Kidney (tissue), 14 donors: ENCODE measurements around the gene CRLF3. TPM values are rescaled to one million over a fixed set of nuclear protein-coding genes. Genes with fewer than 3 reads are reported as not detected.

Source experiments
- DNase-seq, 5 donors: peaks; one replicate each; pipeline ENCODE4 v3.0.0-alpha.2; 2013 to 2020
- FAIRE-seq: peaks from 2 replicates; lab custom pipeline; 2012; peaks lifted over from hg19 to GRCh38; lab: Jason Lieb, UNC
- H3K27ac ChIP-seq, 2 donors: one replicate each; pipeline ENCODE4 v1.7.0; 2013; ENCODE audit warnings: low read depth in 2 of 2, low read length in 2 of 2, inconsistent platforms in 1 of 2
- H3K27me3 ChIP-seq: one replicate; pipeline ENCODE4 v1.7.1; 2013; ENCODE audit warnings: low read length, inconsistent platforms; ENCODE audit not compliant: control insufficient read depth, insufficient read depth
- H3K36me3 ChIP-seq, 3 donors: one replicate each; pipeline versions ENCODE4 v1.7.0 to v1.7.1; 2013; ENCODE audit warnings: low read length in 3 of 3, control low read depth in 1 of 3, inconsistent platforms in 1 of 3; ENCODE audit not compliant: insufficient read depth in 3 of 3, control insufficient read depth in 2 of 3
- H3K4me1 ChIP-seq, 3 donors: one replicate each; pipeline versions ENCODE4 v1.7.0 to v1.7.1; 2013; ENCODE audit warnings: low read length in 3 of 3, inconsistent platforms in 1 of 3, low read depth in 1 of 3; ENCODE audit not compliant: control insufficient read depth in 2 of 3, insufficient read depth in 2 of 3
- H3K4me3 ChIP-seq, 3 donors: one replicate each; pipeline versions ENCODE4 v1.7.0 to v1.8.1; 2013; ENCODE audit warnings: low read length in 3 of 3, control low read depth in 1 of 3, inconsistent platforms in 1 of 3
- H3K9ac ChIP-seq, 3 donors: one replicate each; pipeline versions ENCODE4 v1.7.0 to v1.7.1; 2013; ENCODE audit warnings: low read length in 3 of 3, control low read depth in 1 of 3, inconsistent platforms in 1 of 3
- H3K9me3 ChIP-seq, 3 donors: one replicate each; pipeline versions ENCODE4 v1.7.0 to v1.7.1; 2013; ENCODE audit warnings: low read length in 3 of 3, control low read depth in 1 of 3, inconsistent platforms in 1 of 3; ENCODE audit not compliant: control insufficient read depth in 2 of 3, insufficient read depth in 1 of 3
- CTCF ChIP-seq: IDR thresholded peaks from 3 replicates; pipeline ENCODE4 v1.5.1; 2012; ENCODE audit warnings: mild to moderate bottlenecking, moderate library complexity, borderline replicate concordance; ENCODE audit not compliant: insufficient read depth; ENCODE audit errors: extremely low read depth
- intact Hi-C: fragments of 100-400 bp; cut with DNase I; formaldehyde crosslinking; loops from one replicate; pipeline ENCODE4 v1.11.1; 2022
- polyA plus RNA-seq: library from polyadenylated mRNA; stranded (reverse); fragments of 350-450 nt; fragmentation: Illumina TruSeq; extraction: RNeasy Lipid Tissue Mini Kit (QIAGEN cat#74804); gene quantifications from one replicate; pipeline ENCODE4 v1.2.3, GENCODE V29; 2014; ENCODE audit warnings: low read depth, low replicate concordance; ENCODE audit not compliant: insufficient read depth
- total RNA-seq: library from RNA; stranded (reverse); fragmentation: NEBNext Ultra II Directional; extraction: Animal tissue kit (Norgen Biotek cat#: 25700); gene quantifications from one replicate; pipeline ENCODE4 v1.2.1, GENCODE V29; 2021
- donor health status: control.
- donor health status: control.
- donor health status: control.
- donor health status: control.
- donor health status: control.
- donor health status: DM: yes; HTN: yes; CAD: no.
- donor health status: Normal renal cell carcinoma (clear cell type).

CRLF3 gene
- total and polyA plus RNA-seq, 2 donors from 2014 or later = 3.4 to 12.9 TPM

DNA sequence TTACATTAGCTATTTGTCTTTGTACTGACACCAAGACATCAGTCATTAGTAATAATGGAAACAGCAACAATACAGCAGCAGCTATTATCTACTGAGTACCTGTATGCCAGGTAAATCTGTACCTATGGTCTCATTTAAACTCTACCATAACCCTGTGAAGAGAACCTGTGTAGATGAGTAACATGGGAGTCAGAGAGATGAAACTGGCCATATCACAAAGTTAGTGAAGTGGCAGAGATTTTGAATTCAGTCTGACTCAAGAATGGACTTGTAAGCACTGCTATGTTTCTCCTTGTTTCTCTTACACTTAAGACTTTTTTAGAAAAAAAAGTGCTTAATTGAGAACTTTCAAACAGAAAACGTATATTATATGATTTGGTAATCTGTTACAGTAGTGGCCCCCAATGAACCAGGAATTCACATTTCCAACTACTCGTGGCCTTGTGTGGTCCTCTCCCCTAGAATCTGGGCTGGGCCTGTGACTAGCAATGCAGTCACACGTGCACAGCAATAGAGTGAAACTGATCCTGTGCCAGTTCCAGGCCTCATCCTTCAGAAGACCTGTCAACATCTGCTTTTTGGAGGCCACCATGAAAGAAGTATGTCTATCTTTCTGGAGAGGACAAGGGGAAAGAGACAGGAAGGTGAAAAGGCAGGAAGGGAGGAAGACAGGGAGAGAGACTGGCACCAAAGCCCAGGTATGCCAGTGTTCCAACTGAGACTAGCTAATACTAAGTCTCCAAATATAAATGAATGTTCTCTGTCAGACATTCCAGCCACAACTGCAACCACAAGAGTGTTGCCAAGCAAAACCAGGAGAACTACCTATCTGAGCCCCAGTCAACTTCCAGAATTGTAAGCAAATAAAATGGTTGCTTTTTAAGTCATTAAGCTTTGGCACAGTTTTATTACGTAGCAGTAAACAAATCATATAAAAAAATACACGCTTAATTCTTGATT lies 12.0 kb downstream of the CRLF3 start:
- no peak overlapping the region for H3K9ac ChIP-seq

DNA sequence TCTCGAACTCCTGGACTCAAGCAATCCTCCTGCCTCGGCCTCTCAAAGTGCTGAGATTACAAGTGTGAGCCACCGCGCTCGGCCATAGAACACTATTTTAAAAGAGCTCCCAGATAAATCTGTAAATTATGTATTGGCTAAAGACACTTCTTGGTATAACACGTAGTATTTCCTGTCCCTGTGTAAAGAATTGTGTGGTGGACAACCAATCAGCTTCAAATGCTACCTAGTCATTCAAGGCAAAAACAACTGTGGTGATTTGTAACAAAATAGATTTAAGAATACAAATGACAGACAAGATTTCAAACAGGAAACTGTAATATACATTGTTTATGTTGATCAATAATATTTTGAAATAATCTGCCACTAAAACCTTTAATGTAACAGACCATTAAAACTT lies 14.6 kb downstream of the CRLF3 start:
- FAIRE-seq (no peak), DNase-seq (no peak)
- no peak for TF ChIP-seq CTCF
- Histone ChIP-seq H3K9me3 (no peaks in the 10 kb centered on the region), H3K9ac (no peak overlapping the region), H3K4me3 (no peak overlapping the region), H3K4me1 (no peaks in the 10 kb centered on the region), H3K36me3 (no peaks in the 10 kb centered on the region), H3K27me3 (no peaks in the 10 kb centered on the region), H3K27ac (no peak overlapping the region)
- intact Hi-C loops = no loop called here

More for the DNA sequence above, 12.0 kb downstream of the CRLF3 start:
- Histone ChIP-seq H3K36me3 (no peaks in the 10 kb centered on the region), H3K27me3 (no peaks in the 10 kb centered on the region), H3K4me3 (no peak overlapping the region), H3K4me1 (no peaks in the 10 kb centered on the region), H3K9me3 (no peaks in the 10 kb centered on the region), H3K27ac (no peak overlapping the region)
- intact Hi-C loops = no loop called here
- FAIRE-seq (no peak), DNase-seq (no peak)
- no peak for TF ChIP-seq CTCF

- Histone ChIP-seq H3K4me3 (no peak overlapping the region), H3K27ac (no peak overlapping the region), H3K27me3 (no peaks in the 10 kb centered on the region), H3K9me3 (no peaks in the 10 kb centered on the region), H3K4me1 (no peaks in the 10 kb centered on the region), H3K9ac (no peak overlapping the region), H3K36me3 (peaks cover 0 to 4% (median 0%) of the 10 kb centered on the region in 3 donors)
- no peak for TF ChIP-seq CTCF
- FAIRE-seq = no peak
- intact Hi-C loops = no loop called here
- DNase-seq = no peak
These were observed 15.7 kb downstream of the CRLF3 start for GRCh38 chr17:30808785-30809286.
